ENCODE data around the gene ZNF281.

DNA sequence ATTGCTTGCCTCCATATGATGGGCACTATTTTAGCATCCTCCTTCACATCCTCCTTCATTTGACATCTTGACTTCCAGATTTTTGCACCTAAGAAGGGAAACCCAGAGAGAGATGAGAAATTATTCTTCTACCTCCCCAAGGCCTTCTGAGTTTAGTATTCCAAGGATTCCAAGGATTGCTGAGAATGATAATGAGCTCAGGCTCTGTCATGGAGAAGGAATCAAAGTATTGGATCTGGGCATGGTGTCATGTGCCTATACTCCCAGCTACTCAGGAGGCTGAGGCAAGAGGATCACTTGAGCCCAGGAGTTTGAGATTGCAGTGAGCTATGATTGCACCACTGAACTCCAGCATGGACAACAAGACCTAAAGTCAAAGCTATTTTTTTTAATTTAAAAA lies 26.6 kb upstream of the ZNF281 start:
- no peak for TF ChIP-seq POLR2AphosphoS5 (IDR thresholded peaks at IDR 0.05; ENCODE audit: low read depth, low read length)
- TF ChIP-seq POLR2A (IDR thresholded peaks at IDR 0.05; ENCODE audit: low read depth, low read length): no peak
